ENCODE measurements around the gene FAM136A. TPM values are rescaled to one million over a fixed set of nuclear protein-coding genes. Genes with fewer than 3 reads are reported as not detected.

The FAM136A gene
- total RNA-seq, 1 donor from 2014 or later = 12.5 TPM

DNA sequence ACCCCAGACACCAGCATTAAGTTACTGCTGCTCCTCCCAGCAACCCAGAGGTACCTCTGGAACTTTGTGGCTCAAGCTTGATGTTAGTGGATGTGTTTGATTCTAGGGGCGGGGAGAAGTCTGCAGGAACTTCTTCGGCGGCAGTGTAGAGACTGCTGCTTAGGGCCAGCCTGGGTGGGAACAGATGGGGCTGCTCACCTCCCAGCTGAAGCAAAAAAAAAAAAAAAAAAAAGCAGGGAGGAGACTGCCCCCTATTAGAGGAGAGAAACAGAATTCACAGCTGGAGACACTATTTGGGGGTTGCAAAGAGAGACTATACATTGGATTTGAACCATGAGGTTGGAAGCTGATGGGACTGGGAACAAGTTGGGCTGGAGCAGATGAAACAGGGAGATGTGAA, 28.6 kb upstream of the FAM136A start:
- no peak overlapping the region for H3K27ac ChIP-seq
- no peaks in the 10 kb centered on the region for H3K4me1 ChIP-seq
- intact Hi-C loops (cut with DNase I) = no loop called here
- no peaks in the 10 kb centered on the region for H3K27me3 ChIP-seq
- no peak for TF ChIP-seq POLR2A (IDR thresholded peaks at IDR 0.05)
- no peak for TF ChIP-seq CTCF (IDR thresholded peaks at IDR 0.05)
- no peak for TF ChIP-seq POLR2AphosphoS5 (IDR thresholded peaks at IDR 0.05; ENCODE audit: insufficient read depth in 1 of 2, low read depth in 1 of 2)
- H3K9me3 ChIP-seq = no peaks in the 10 kb centered on the region
- DNase-seq (ENCODE audit: extremely low spot score in 2 of 2) = no peak
- no peak overlapping the region for H3K4me3 ChIP-seq
- H3K36me3 ChIP-seq = no peaks in the 10 kb centered on the region

- DNase-seq (ENCODE audit: extremely low spot score in 2 of 2) = no peak
- intact Hi-C loops (cut with DNase I) = no loop called here
- Histone ChIP-seq H3K9me3 (no peaks in the 10 kb centered on the region), H3K27me3 (no peaks in the 10 kb centered on the region), H3K27ac (no peak overlapping the region), H3K4me1 (no peaks in the 10 kb centered on the region), H3K36me3 (no peaks in the 10 kb centered on the region), H3K4me3 (no peak overlapping the region)
- peak in 1 of 2 donors; percentile 61 for TF ChIP-seq POLR2AphosphoS5 (IDR thresholded peaks at IDR 0.05; ENCODE audit: insufficient read depth in 1 of 2, low read depth in 1 of 2)
- TF ChIP-seq POLR2A (IDR thresholded peaks at IDR 0.05) = no peak
These were observed 27.2 kb upstream of the FAM136A start for GRCh38 chr2:70328921-70329561.

GRCh38 chr2:70325875-70326274, 24.0 kb upstream of the FAM136A start:
- Histone ChIP-seq H3K36me3 (no peaks in the 10 kb centered on the region), H3K9me3 (no peaks in the 10 kb centered on the region), H3K4me1 (no peaks in the 10 kb centered on the region), H3K4me3 (no peak overlapping the region), H3K27ac (no peak overlapping the region), H3K27me3 (no peaks in the 10 kb centered on the region)
- intact Hi-C loops (cut with DNase I) = no loop called here
- no peak for TF ChIP-seq CTCF (IDR thresholded peaks at IDR 0.05)
- no peak for TF ChIP-seq POLR2A (IDR thresholded peaks at IDR 0.05)
- no peak for TF ChIP-seq POLR2AphosphoS5 (IDR thresholded peaks at IDR 0.05; ENCODE audit: insufficient read depth in 1 of 2, low read depth in 1 of 2)
- DNase-seq (ENCODE audit: extremely low spot score in 2 of 2) = no peak

- no peak for DNase-seq (ENCODE audit: extremely low spot score in 2 of 2)
- Histone ChIP-seq H3K27me3 (no peaks in the 10 kb centered on the region), H3K27ac (no peak overlapping the region), H3K9me3 (no peaks in the 10 kb centered on the region), H3K4me1 (no peaks in the 10 kb centered on the region), H3K36me3 (no peaks in the 10 kb centered on the region), H3K4me3 (no peak overlapping the region)
- TF ChIP-seq CTCF (IDR thresholded peaks at IDR 0.05) (no peak), POLR2A (IDR thresholded peaks at IDR 0.05) (no peak), POLR2AphosphoS5 (IDR thresholded peaks at IDR 0.05; ENCODE audit: insufficient read depth in 1 of 2, low read depth in 1 of 2) (no peak)
- intact Hi-C loops (cut with DNase I) = no loop called here
These were observed 20.7 kb upstream of the FAM136A start for GRCh38 chr2:70322518-70322917.

DNA sequence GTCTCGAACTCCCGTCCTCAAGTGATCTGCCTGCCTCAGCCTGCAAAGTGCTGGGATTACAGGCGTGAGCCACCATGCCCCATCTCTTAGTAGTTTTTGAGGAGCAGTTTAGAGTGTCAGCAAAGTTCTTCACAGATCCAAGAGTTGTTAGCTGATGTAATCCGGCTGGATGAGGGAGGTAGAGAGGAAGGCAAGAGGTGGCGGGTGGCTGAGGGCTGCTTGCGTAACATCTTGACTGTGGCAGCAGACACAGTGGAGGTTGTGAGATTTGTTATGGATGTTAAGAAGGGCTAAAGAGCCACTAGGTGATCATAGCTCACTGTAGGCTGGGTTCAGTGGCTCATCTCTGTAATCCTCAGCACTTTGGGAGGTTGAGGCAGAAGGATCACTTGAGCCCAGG, 19.5 kb upstream of the FAM136A start:
- Histone ChIP-seq H3K27ac (no peak overlapping the region), H3K9me3 (no peaks in the 10 kb centered on the region), H3K27me3 (no peaks in the 10 kb centered on the region), H3K36me3 (no peaks in the 10 kb centered on the region), H3K4me3 (no peak overlapping the region), H3K4me1 (no peaks in the 10 kb centered on the region)
- DNase-seq (ENCODE audit: extremely low spot score in 2 of 2) = no peak
- no peak for TF ChIP-seq POLR2AphosphoS5 (IDR thresholded peaks at IDR 0.05; ENCODE audit: insufficient read depth in 1 of 2, low read depth in 1 of 2)
- TF ChIP-seq CTCF (IDR thresholded peaks at IDR 0.05) = no peak
- TF ChIP-seq POLR2A (IDR thresholded peaks at IDR 0.05) = no peak
- intact Hi-C loops (cut with DNase I) = no loop called here
